ENCODE measurements around the gene RAPGEF2.

- no peak for TF ChIP-seq CTCF (IDR thresholded peaks at IDR 0.05; ENCODE audit: insufficient read depth, low read length, poor library complexity, severe bottlenecking)
- TF ChIP-seq EZH2phosphoT487 (conservative IDR thresholded peaks at IDR 0.05; ENCODE audit: low read length) = no peak
Observed at GRCh38 chr4:159379836-159380235, 277.0 kb downstream of the RAPGEF2 start.
